ENCODE measurements around the gene MPO. TPM values are rescaled to one million over a fixed set of nuclear protein-coding genes. Genes with fewer than 3 reads are reported as not detected.

The MPO gene
- polyA plus RNA-seq, 3 donors = 4.2 to 7.5 (median 6.0) TPM

- TF ChIP-seq, protein P1, sequence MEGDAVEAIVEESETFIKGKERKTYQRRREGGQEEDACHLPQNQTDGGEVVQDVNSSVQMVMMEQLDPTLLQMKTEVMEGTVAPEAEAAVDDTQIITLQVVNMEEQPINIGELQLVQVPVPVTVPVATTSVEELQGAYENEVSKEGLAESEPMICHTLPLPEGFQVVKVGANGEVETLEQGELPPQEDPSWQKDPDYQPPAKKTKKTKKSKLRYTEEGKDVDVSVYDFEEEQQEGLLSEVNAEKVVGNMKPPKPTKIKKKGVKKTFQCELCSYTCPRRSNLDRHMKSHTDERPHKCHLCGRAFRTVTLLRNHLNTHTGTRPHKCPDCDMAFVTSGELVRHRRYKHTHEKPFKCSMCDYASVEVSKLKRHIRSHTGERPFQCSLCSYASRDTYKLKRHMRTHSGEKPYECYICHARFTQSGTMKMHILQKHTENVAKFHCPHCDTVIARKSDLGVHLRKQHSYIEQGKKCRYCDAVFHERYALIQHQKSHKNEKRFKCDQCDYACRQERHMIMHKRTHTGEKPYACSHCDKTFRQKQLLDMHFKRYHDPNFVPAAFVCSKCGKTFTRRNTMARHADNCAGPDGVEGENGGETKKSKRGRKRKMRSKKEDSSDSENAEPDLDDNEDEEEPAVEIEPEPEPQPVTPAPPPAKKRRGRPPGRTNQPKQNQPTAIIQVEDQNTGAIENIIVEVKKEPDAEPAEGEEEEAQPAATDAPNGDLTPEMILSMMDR (IDR thresholded peaks at IDR 0.05) = no peak
- H3K4me3 ChIP-seq (replicated peaks in 1 of 3; ENCODE audit: low read depth in 2 of 3, low read length in 3 of 3) = peak overlapping the region in 1 of 3 experiments; percentile 100
- peaks cover 9 to 18% of the 10 kb centered on the region in 2 donors for H3K36me3 ChIP-seq (replicated peaks in 1 of 2; ENCODE audit: control insufficient read depth in 1 of 2, insufficient read depth in 2 of 2, low read length in 2 of 2)
- peaks cover 60% of the 10 kb centered on the region for H3K79me2 ChIP-seq (ENCODE audit: insufficient read depth, low read length)
- H2AFZ ChIP-seq (ENCODE audit: insufficient read depth, low read depth, low read length, poor library complexity, severe bottlenecking) = no peak overlapping the region
- Mint-ChIP-seq H3K36me3 (peaks cover 28 to 32% of the 10 kb centered on the region in 2 donors), H3K4me3 (peak overlapping the region; percentile 75 to 79), H3K9me3 (peaks cover 0 to 11% (median 7%) of the 10 kb centered on the region in 7 donors), H3K4me1 (peaks cover 58% of the 10 kb centered on the region), H3K27ac (peak overlapping the region; percentile 85 to 99 (median 97)), H3K27me3 (ENCODE audit: low read depth in 3 of 3) (peaks cover 35 to 45% (median 45%) of the 10 kb centered on the region in 3 donors)
- H3K9me3 ChIP-seq (replicated peaks in 1 of 2; ENCODE audit: control insufficient read depth in 1 of 2, insufficient read depth in 1 of 2, low read length in 2 of 2) = peaks cover 0 to 6% of the 10 kb centered on the region in 2 donors
- peaks cover 64 to 67% of the 10 kb centered on the region in 2 donors for H3K4me1 ChIP-seq (ENCODE audit: control insufficient read depth in 1 of 2, insufficient read depth in 2 of 2, low read length in 2 of 2)
- intact Hi-C loops (cut with micrococcal nuclease) = loop anchor here in 1 of 2 donors (2.0 to 5.0 kb wide), 3 partner anchors 35 to 50 kb away; no protein-coding TSS in a partner anchor
- peaks cover 11 to 38% of the 10 kb centered on the region in 2 donors for H3K27me3 ChIP-seq (ENCODE audit: control insufficient read depth in 2 of 2, insufficient read depth in 2 of 2, low read length in 2 of 2)
- peaks cover 74% of the 10 kb centered on the region for H4K20me1 ChIP-seq (ENCODE audit: insufficient read depth, low read length)
- WGBS (ENCODE audit: insufficient coverage) = 11% methylated on average over 11 of the region's 19 CpGs
- peak overlapping the region; percentile 88 to 100 for H3K27ac ChIP-seq (ENCODE audit: low read depth in 1 of 2, low read length in 2 of 2)
- peak in 1 of 3 donors; percentile 33 for DNase-seq
- H3K9ac ChIP-seq (ENCODE audit: insufficient read depth, low read length, poor library complexity, severe bottlenecking) = peak overlapping the region; percentile 98
- H3K4me2 ChIP-seq (replicated peaks; ENCODE audit: extremely low read depth, low read length, poor library complexity, severe bottlenecking) = peak overlapping the region; percentile 99
Observed at GRCh38 chr17:58327363-58328194, 46.8 kb upstream of the MPO start.

DNA sequence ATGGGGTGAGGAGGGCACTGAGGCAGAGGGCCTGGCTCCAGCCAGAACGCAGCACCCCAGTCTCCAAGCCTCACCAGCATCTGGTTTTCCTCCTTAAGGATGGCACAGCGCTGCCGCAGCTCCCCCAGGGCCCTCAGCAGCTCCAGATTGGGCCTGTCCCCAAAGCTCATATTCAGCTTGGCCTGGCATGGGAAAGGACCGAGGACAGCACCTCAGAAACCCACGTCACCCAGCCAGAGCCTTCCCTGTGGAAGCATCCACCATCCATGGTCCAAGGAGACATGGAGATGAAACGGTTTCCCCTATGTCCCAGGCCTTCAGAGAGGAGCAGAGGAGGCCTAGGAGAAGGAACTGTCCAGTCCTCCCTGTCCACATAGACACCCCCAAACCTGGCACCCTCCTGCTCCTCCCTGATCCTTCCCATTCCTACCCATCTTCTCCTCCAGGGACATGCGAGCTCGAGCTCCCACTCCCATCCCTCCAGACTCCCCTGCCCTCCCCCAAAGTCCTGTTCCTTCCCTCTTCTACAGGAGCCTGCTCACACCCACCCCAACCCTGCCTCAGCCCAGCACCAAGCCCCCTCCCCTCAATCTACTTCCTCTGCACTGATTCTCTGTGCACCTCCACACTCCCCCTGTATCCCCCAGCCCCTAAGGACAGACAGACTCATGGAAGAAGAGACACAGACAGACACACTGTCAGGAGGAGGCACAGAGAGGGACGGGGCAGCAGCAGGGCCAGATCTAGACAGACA, 46.1 kb upstream of the MPO start:
- Mint-ChIP-seq H3K27me3 (ENCODE audit: low read depth in 3 of 3) (peaks cover 41 to 51% (median 46%) of the 10 kb centered on the region in 3 donors), H3K4me1 (peaks cover 58% of the 10 kb centered on the region), H3K27ac (peak overlapping the region in 6 of 7 donors; percentile 46 to 85 (median 59)), H3K36me3 (peaks cover 32 to 34% of the 10 kb centered on the region in 2 donors), H3K4me3 (peak overlapping the region; percentile 2 to 69), H3K9me3 (peaks cover 0 to 11% (median 5%) of the 10 kb centered on the region in 7 donors)
- H3K9me3 ChIP-seq (replicated peaks in 1 of 2; ENCODE audit: control insufficient read depth in 1 of 2, insufficient read depth in 1 of 2, low read length in 2 of 2) = peaks cover 0 to 6% of the 10 kb centered on the region in 2 donors
- H3K79me2 ChIP-seq (ENCODE audit: insufficient read depth, low read length) = peaks cover 52% of the 10 kb centered on the region
- peaks cover 67% of the 10 kb centered on the region for H4K20me1 ChIP-seq (ENCODE audit: insufficient read depth, low read length)
- H3K27me3 ChIP-seq (ENCODE audit: control insufficient read depth in 2 of 2, insufficient read depth in 2 of 2, low read length in 2 of 2) = peaks cover 11 to 38% of the 10 kb centered on the region in 2 donors
- H2AFZ ChIP-seq (ENCODE audit: insufficient read depth, low read depth, low read length, poor library complexity, severe bottlenecking) = no peak overlapping the region
- WGBS (ENCODE audit: insufficient coverage) = 42% methylated on average over 8 of the region's 9 CpGs
- peak overlapping the region; percentile 24 for H3K4me2 ChIP-seq (replicated peaks; ENCODE audit: extremely low read depth, low read length, poor library complexity, severe bottlenecking)
- intact Hi-C loops (cut with micrococcal nuclease) = loop anchor here in 1 of 2 donors (5.0 kb wide), 2 partner anchors 36 to 49 kb away; no protein-coding TSS in a partner anchor
- H3K27ac ChIP-seq (ENCODE audit: low read depth in 1 of 2, low read length in 2 of 2) = no peak overlapping the region
- peaks cover 64 to 67% of the 10 kb centered on the region in 2 donors for H3K4me1 ChIP-seq (ENCODE audit: control insufficient read depth in 1 of 2, insufficient read depth in 2 of 2, low read length in 2 of 2)
- peaks cover 9 to 14% of the 10 kb centered on the region in 2 donors for H3K36me3 ChIP-seq (replicated peaks in 1 of 2; ENCODE audit: control insufficient read depth in 1 of 2, insufficient read depth in 2 of 2, low read length in 2 of 2)
- H3K4me3 ChIP-seq (replicated peaks in 1 of 3; ENCODE audit: low read depth in 2 of 3, low read length in 3 of 3) = no peak overlapping the region
- H3K9ac ChIP-seq (ENCODE audit: insufficient read depth, low read length, poor library complexity, severe bottlenecking) = no peak overlapping the region
- peak in 1 of 3 donors; percentile 9 for DNase-seq
- TF ChIP-seq, protein P1 (IDR thresholded peaks at IDR 0.05) = no peak

All from CD14-positive monocyte (primary cell).